Hepatocyte (in vitro differentiated cells): ENCODE results near the gene NOD2.

ENCODE experiments used
- EZH2 ChIP-seq: fragments of 200-600 bp; sonication (generic); IDR thresholded peaks from 2 replicates; pipeline ENCODE4 v1.6.1; 2016; ENCODE audit warnings: antibody characterized with exemption, mild to moderate bottlenecking, borderline replicate concordance
- TF ChIP-seq, protein P1 (sequence below): fragments of 200-600 bp; sonication (generic); IDR thresholded peaks from 2 replicates; pipeline ENCODE4 v1.5.1; 2016; ENCODE audit warnings: antibody characterized with exemption, mild to moderate bottlenecking; ENCODE audit not compliant: poor library complexity

- no peak for TF ChIP-seq EZH2
- TF ChIP-seq, protein P1, sequence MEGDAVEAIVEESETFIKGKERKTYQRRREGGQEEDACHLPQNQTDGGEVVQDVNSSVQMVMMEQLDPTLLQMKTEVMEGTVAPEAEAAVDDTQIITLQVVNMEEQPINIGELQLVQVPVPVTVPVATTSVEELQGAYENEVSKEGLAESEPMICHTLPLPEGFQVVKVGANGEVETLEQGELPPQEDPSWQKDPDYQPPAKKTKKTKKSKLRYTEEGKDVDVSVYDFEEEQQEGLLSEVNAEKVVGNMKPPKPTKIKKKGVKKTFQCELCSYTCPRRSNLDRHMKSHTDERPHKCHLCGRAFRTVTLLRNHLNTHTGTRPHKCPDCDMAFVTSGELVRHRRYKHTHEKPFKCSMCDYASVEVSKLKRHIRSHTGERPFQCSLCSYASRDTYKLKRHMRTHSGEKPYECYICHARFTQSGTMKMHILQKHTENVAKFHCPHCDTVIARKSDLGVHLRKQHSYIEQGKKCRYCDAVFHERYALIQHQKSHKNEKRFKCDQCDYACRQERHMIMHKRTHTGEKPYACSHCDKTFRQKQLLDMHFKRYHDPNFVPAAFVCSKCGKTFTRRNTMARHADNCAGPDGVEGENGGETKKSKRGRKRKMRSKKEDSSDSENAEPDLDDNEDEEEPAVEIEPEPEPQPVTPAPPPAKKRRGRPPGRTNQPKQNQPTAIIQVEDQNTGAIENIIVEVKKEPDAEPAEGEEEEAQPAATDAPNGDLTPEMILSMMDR, result no peak
Observed at GRCh38 chr16:50781043-50781442, 87.6 kb downstream of the NOD2 start.
